Measurements from ENCODE around the gene NEUROD4. TPM values are rescaled to one million over a fixed set of nuclear protein-coding genes. Genes with fewer than 3 reads are reported as not detected.

NEUROD4 gene
- total and polyA plus RNA-seq, 10 of the 15 experiments (the other 5 are each of a cell fraction or from before 2014, with no cell fraction given) = 0.06 TPM; not detected in 9

GRCh38 chr12:55061024-55061423 lies 41.2 kb downstream of the NEUROD4 start (continued):
- TF ChIP-seq PRDM15 (CRISPR knock-in tag; IDR thresholded peaks at IDR 0.05) = no peak
- no peak for TF ChIP-seq ZBTB11 (CRISPR knock-in tag; IDR thresholded peaks at IDR 0.05)

GRCh38 chr12:55063291-55063690 lies 43.5 kb downstream of the NEUROD4 start:
- no TSS peak for BruUV-seq (replicated peaks)
- CTCF ChIA-PET = interaction anchor here (0.9 to 19.4 kb wide), 3 partner anchors 8 to 66 kb away, joined by 3 to 700 read pairs (median 14); no protein-coding TSS in a partner anchor

More at GRCh38 chr12:55063291-55063690, 43.5 kb downstream of the NEUROD4 start:
- Histone ChIP-seq H3K9ac (ENCODE audit: control insufficient read depth, insufficient read depth, low read length) (no peak overlapping the region), H2AFZ (ENCODE audit: control insufficient read depth, low read depth, low read length) (no peak overlapping the region), H4K20me1 (ENCODE audit: control insufficient read depth, insufficient read depth) (no peaks in the 10 kb centered on the region), H3K9me3 (replicated peaks; ENCODE audit: control insufficient read depth, insufficient read depth, low read length) (no peaks in the 10 kb centered on the region), H3K4me3 (no peak overlapping the region), H3K27me3 (replicated peaks in 1 of 2; ENCODE audit: control insufficient read depth in 2 of 2, insufficient read depth in 2 of 2, low read length in 1 of 2) (no peaks in the 10 kb centered on the region), H3K36me3 (ENCODE audit: control insufficient read depth in 2 of 2, insufficient read depth in 2 of 2, low read length in 1 of 2) (no peaks in the 10 kb centered on the region), H3K79me2 (ENCODE audit: control insufficient read depth, insufficient read depth, low read length) (no peaks in the 10 kb centered on the region), H3K4me2 (ENCODE audit: control insufficient read depth, insufficient read depth) (no peak overlapping the region), H3K27ac (ENCODE audit: control insufficient read depth, insufficient read depth) (no peak overlapping the region), H3K4me1 (ENCODE audit: control insufficient read depth, insufficient read depth, low read length) (peaks cover 12% of the 10 kb centered on the region)
- intact Hi-C loops (cut with micrococcal nuclease; ENCODE audit: unreplicated experiment) (no loop called here), in situ Hi-C loops (cut with MboI) (loop anchor here (5.0 kb wide), 1 partner anchor 306 kb away; no protein-coding TSS in a partner anchor)
- ATAC-seq (no peak), FAIRE-seq (no peak), DNase-seq (ENCODE audit: low read depth, low spot score) (no peak)
- POLR2A ChIA-PET = no interaction called here
- no peak for TF ChIP-seq USF1 (IDR thresholded peaks at IDR 0.05; ENCODE audit: borderline replicate concordance, extremely low read length, insufficient read depth, low read depth, low read length)
- TF ChIP-seq TCF3 (IDR thresholded peaks at IDR 0.05; ENCODE audit: borderline replicate concordance, insufficient read depth, low read depth, low read length) = no peak
- TF ChIP-seq ZBTB33 (IDR thresholded peaks at IDR 0.05) = no peak
- 0% methylated on average over 2 of the region's 2 CpGs for WGBS (ENCODE audit: insufficient coverage, insufficient replicate concordance, low lambda C conversion rate, missing lambda C conversion rate)
- RAD21 ChIA-PET (ENCODE audit: unreplicated experiment) = no interaction called here
- SMC1A ChIA-PET (ENCODE audit: uncharacterized antibody, unreplicated experiment) = interaction anchor here (1.0 to 15.3 kb wide), 3 partner anchors 8 to 71 kb away, joined by 3 to 429 read pairs (median 11); no protein-coding TSS in a partner anchor

All from GM12878 (cell line).